ENCODE data around the gene NLK. TPM values are rescaled to one million over a fixed set of nuclear protein-coding genes. Genes with fewer than 3 reads are reported as not detected.
A peak's percentile ranks its signal among the peaks of the same experiment; 100 is the strongest.

Gene NLK
- total RNA-seq, 2 experiments from 2014 or later, result 18.1 to 27.8 TPM

DNA sequence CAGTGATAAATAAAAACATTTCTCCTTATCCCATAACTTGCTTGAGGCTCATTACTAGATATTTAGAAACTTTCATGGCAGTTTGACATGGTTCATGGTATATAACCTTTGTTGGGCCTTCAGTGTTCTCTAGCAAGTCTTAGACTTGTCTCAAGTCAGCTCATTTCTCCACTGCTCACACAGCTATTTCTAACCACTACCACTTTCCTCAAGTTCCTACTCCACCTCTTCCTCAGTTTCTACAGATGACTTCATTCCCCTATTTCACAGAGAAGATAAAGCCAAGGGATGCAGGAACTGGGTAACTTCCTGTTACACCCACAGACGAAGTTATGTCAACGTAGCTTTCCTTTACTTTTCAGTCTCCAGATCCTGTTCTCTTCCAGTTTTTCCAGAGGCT, 23.2 kb downstream of the NLK start:
- H2AFZ ChIP-seq (ENCODE audit: low read length), result no peak overlapping the region
- H3K4me2 ChIP-seq (ENCODE audit: low read length), result no peak overlapping the region
- CTCF ChIA-PET (ENCODE audit: unreplicated experiment), result no interaction called here
- no peaks in the 10 kb centered on the region for H3K4me1 ChIP-seq (ENCODE audit: insufficient read depth, low read length, poor library complexity, severe bottlenecking)
- peaks cover under 1% of the 10 kb centered on the region for H3K9me3 ChIP-seq (ENCODE audit: low read length)
- intact Hi-C loops (cut with micrococcal nuclease; ENCODE audit: unreplicated experiment), result no loop called here
- peaks cover 19% of the 10 kb centered on the region; the same call in 1 of the 2 replicates for H3K79me2 ChIP-seq (ENCODE audit: insufficient read depth, low read depth, low read length)
- H3K9me2 ChIP-seq (ENCODE audit: insufficient read depth, low read length), result no peaks in the 10 kb centered on the region
- peaks cover 3% of the 10 kb centered on the region; the same call in 1 of the 2 replicates for H4K20me1 ChIP-seq (ENCODE audit: insufficient read depth, low read length)
- H3K36me3 ChIP-seq (ENCODE audit: insufficient read depth, low read length), result peaks cover 5% of the 10 kb centered on the region
- TF ChIP-seq EZH2phosphoT487 (IDR thresholded peaks at IDR 0.05; ENCODE audit: borderline replicate concordance, low read depth, low read length), result no peak
- TF ChIP-seq, protein P1, sequence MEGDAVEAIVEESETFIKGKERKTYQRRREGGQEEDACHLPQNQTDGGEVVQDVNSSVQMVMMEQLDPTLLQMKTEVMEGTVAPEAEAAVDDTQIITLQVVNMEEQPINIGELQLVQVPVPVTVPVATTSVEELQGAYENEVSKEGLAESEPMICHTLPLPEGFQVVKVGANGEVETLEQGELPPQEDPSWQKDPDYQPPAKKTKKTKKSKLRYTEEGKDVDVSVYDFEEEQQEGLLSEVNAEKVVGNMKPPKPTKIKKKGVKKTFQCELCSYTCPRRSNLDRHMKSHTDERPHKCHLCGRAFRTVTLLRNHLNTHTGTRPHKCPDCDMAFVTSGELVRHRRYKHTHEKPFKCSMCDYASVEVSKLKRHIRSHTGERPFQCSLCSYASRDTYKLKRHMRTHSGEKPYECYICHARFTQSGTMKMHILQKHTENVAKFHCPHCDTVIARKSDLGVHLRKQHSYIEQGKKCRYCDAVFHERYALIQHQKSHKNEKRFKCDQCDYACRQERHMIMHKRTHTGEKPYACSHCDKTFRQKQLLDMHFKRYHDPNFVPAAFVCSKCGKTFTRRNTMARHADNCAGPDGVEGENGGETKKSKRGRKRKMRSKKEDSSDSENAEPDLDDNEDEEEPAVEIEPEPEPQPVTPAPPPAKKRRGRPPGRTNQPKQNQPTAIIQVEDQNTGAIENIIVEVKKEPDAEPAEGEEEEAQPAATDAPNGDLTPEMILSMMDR (conservative IDR thresholded peaks at IDR 0.05; ENCODE audit: low read length), result no peak
- H3K4me3 ChIP-seq (ENCODE audit: low read depth, low read length, poor library complexity, severe bottlenecking), result no peak overlapping the region
- no peak for DNase-seq (ENCODE audit: low spot score)
- POLR2A ChIA-PET, result interaction anchor here (0.6 to 1.2 kb wide), 2 partner anchors 11 to 15 kb away, joined by 3 to 5 read pairs; no protein-coding TSS in a partner anchor
- no TSS peak for BruUV-seq (replicated peaks)
- H3K27ac ChIP-seq (ENCODE audit: low read depth, low read length, poor library complexity, severe bottlenecking), result no peak overlapping the region

DNA sequence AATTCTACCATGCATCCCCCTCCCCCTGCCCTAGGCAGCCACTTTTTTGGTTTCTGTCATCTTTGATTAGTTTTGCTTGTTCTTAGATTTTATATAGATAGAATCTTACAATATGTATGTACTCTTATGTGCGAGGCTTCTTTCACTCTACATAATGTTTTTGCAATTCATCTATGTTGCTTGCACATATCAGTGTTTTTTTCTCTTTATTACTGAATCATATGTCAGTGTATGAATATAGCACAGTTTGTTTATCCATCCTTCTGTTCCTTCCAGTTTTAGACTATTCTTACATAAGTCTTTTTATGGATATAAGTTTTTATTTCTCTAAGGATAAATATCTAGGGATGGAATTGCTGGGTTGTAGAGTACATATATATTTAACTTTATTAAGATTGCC, 26.6 kb downstream of the NLK start:
- Histone ChIP-seq H4K20me1 (ENCODE audit: insufficient read depth, low read length) (no peaks in the 10 kb centered on the region), H3K27ac (ENCODE audit: low read depth, low read length, poor library complexity, severe bottlenecking) (no peak overlapping the region), H3K4me3 (ENCODE audit: low read depth, low read length, poor library complexity, severe bottlenecking) (no peak overlapping the region), H3K4me2 (ENCODE audit: low read length) (no peak overlapping the region), H3K9me2 (ENCODE audit: insufficient read depth, low read length) (no peaks in the 10 kb centered on the region), H3K9me3 (ENCODE audit: low read length) (peaks cover 20% of the 10 kb centered on the region), H3K79me2 (ENCODE audit: insufficient read depth, low read depth, low read length) (peaks cover 36% of the 10 kb centered on the region; the same call in 1 of the 2 replicates), H3K4me1 (ENCODE audit: insufficient read depth, low read length, poor library complexity, severe bottlenecking) (peaks cover 27% of the 10 kb centered on the region), H3K36me3 (ENCODE audit: insufficient read depth, low read length) (peaks cover 21% of the 10 kb centered on the region), H2AFZ (ENCODE audit: low read length) (no peak overlapping the region)
- intact Hi-C loops (cut with micrococcal nuclease; ENCODE audit: unreplicated experiment), result no loop called here
- TF ChIP-seq, protein P1 (conservative IDR thresholded peaks at IDR 0.05; ENCODE audit: low read length), result no peak
- TF ChIP-seq EZH2phosphoT487 (IDR thresholded peaks at IDR 0.05; ENCODE audit: borderline replicate concordance, low read depth, low read length), result no peak
- BruUV-seq (replicated peaks), result no TSS peak
- ChIA-PET CTCF (ENCODE audit: unreplicated experiment) (no interaction called here), POLR2A (no interaction called here)
- no peak for DNase-seq (ENCODE audit: low spot score)

DNA sequence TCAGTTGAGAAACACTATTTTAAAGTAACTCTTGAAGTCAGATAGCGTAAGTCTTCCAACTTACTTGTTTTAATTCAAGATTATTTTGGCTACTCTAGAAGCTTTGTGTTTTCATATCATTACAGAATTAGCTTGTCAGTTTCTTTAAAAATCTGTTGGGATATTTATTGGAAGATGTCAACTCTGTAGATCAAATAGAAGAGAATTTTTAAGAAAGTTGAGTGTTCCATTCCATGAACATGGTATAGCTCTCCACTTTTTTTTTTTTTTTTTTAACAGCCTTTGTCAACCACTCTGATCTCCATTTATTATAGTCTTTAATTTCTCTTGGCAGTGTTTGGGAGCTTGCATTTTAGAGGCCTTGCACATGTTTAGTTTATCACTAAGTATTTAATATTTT, 28.7 kb downstream of the NLK start:
- CTCF ChIA-PET (ENCODE audit: unreplicated experiment), result no interaction called here
- intact Hi-C loops (cut with micrococcal nuclease; ENCODE audit: unreplicated experiment), result loop anchor here (5.0 kb wide), 1 partner anchor 46 kb away; no protein-coding TSS in a partner anchor
- Histone ChIP-seq H3K4me1 (ENCODE audit: insufficient read depth, low read length, poor library complexity, severe bottlenecking) (peaks cover 48% of the 10 kb centered on the region), H3K27ac (ENCODE audit: low read depth, low read length, poor library complexity, severe bottlenecking) (peak overlapping the region; percentile 30), H4K20me1 (ENCODE audit: insufficient read depth, low read length) (no peaks in the 10 kb centered on the region), H3K9me2 (ENCODE audit: insufficient read depth, low read length) (no peaks in the 10 kb centered on the region), H3K36me3 (ENCODE audit: insufficient read depth, low read length) (peaks cover 21% of the 10 kb centered on the region), H3K4me3 (ENCODE audit: low read depth, low read length, poor library complexity, severe bottlenecking) (no peak overlapping the region), H3K9me3 (ENCODE audit: low read length) (peaks cover 20% of the 10 kb centered on the region), H3K4me2 (ENCODE audit: low read length) (no peak overlapping the region), H3K79me2 (ENCODE audit: insufficient read depth, low read depth, low read length) (peaks cover 41% of the 10 kb centered on the region; the same call in 1 of the 2 replicates), H2AFZ (ENCODE audit: low read length) (no peak overlapping the region)
- DNase-seq (ENCODE audit: low spot score), result no peak
- BruUV-seq (replicated peaks), result no TSS peak
- POLR2A ChIA-PET, result interaction anchor here (0.8 to 1.0 kb wide), 2 partner anchors 13 to 16 kb away, joined by 4 read pairs; no protein-coding TSS in a partner anchor
- TF ChIP-seq EZH2phosphoT487 (IDR thresholded peaks at IDR 0.05; ENCODE audit: borderline replicate concordance, low read depth, low read length), result no peak
- TF ChIP-seq, protein P1 (conservative IDR thresholded peaks at IDR 0.05; ENCODE audit: low read length), result no peak

All from OCI-LY7 (cell line).